AG09319 (cell line): ENCODE results near the gene IQCE.

Experiments used
- DNase-seq: peaks from one replicate; pipeline ENCODE4 v3.0.0-alpha.2; 2010; ENCODE audit warnings: low read depth; ENCODE audit errors: extremely low read depth
- TF ChIP-seq, protein P1 (sequence below): IDR thresholded peaks from 2 replicates; pipeline ENCODE4 v1.5.1; 2011; ENCODE audit warnings: low read depth, mild to moderate bottlenecking, inconsistent platforms, low read length, moderate library complexity

The IQCE gene

DNA sequence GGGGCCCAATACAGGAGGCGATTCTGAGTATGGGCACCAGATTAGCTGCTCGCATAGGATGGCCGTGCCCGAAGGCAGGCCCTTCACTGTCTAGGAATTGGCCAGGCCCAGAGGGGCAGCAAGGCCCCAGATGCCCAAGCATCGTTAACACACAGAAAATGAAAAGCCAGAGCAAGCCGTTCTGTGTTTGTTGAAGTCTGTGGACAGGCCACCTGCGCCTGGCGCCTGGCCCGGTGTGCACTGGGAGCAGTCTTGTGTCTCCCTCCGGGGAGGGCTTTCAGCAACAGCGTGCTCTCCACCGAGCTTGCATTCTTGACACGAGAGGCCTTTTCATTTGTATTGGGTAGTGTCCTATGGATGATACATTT is 38.5 kb downstream of the IQCE start:
- DNase-seq, result no peak
- TF ChIP-seq, protein P1, sequence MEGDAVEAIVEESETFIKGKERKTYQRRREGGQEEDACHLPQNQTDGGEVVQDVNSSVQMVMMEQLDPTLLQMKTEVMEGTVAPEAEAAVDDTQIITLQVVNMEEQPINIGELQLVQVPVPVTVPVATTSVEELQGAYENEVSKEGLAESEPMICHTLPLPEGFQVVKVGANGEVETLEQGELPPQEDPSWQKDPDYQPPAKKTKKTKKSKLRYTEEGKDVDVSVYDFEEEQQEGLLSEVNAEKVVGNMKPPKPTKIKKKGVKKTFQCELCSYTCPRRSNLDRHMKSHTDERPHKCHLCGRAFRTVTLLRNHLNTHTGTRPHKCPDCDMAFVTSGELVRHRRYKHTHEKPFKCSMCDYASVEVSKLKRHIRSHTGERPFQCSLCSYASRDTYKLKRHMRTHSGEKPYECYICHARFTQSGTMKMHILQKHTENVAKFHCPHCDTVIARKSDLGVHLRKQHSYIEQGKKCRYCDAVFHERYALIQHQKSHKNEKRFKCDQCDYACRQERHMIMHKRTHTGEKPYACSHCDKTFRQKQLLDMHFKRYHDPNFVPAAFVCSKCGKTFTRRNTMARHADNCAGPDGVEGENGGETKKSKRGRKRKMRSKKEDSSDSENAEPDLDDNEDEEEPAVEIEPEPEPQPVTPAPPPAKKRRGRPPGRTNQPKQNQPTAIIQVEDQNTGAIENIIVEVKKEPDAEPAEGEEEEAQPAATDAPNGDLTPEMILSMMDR, result no peak

DNA sequence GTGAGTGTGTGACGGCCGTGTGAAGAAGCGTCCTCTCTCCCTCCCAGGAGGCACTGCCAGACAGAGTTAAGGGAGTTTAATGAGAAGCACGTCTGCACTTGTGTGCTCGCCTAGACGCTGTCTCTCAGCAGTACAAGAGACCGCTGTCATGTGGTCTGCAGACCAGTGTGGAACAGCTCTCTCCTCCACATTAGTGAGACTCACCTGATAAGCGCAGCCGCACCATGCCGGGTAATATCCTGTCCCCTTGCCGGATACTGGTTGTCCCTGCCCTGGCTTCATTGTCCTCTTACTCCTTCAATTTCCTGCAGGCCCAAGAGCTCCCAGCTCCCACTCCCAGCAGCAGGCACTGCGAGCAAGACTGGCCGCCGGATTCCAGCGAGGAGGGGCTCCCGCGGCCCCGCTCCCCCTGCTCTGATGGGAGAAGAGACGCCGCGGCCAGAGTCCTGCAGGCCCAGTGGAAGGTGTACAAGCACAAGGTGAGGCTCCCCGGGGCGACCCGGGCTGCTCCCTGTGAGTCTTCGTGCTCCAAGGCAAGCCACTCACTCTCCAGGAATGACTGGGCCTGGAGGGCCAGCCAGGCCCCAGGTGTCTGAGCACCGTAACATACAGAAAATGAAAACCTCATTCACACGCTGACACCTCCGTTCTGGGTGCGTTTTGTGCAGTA is 39.5 kb downstream of the IQCE start:
- TF ChIP-seq, protein P1, result no peak
- DNase-seq, result no peak

DNA sequence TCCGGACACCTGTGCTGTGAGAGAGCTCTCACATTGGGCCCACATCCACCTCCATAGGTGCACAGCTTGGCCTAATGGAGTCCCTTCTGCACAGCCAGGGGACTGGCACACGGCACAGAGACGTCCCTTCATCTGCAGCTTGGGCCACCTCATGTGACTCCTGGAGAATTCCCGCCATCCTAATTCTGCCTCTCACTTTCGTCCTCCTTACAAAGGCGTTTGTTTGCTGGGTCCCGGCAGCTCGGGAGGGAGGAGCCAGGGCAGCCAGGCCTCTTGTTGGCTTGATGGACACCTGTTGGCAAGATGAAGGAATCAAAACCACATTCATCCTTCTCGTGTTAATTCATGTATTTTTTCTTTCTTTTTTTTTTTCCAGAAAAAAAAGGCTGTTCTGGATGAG is 42.3 kb downstream of the IQCE start:
- no peak for DNase-seq
- TF ChIP-seq, protein P1, result no peak

DNA sequence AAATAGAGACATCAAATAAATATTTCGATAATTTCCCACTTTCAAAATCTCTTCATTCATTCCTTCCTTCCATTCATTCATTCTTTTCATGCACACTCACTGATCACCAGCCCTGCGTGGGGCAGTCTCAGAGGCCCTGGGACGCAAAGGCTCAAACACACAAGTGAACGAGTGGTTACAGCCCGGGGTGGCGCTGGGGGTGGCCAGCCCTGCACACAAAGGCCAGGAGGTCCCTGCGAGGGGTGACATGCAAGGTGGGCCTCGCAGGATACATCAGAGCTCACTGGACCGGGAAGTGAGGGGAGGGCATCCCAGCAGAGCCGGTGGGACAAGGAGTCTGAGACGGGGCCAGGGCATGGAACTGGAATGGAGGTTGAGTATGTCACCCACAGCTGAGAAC is 43.1 kb downstream of the IQCE start:
- TF ChIP-seq, protein P1, result no peak
- DNase-seq, result no peak

DNA sequence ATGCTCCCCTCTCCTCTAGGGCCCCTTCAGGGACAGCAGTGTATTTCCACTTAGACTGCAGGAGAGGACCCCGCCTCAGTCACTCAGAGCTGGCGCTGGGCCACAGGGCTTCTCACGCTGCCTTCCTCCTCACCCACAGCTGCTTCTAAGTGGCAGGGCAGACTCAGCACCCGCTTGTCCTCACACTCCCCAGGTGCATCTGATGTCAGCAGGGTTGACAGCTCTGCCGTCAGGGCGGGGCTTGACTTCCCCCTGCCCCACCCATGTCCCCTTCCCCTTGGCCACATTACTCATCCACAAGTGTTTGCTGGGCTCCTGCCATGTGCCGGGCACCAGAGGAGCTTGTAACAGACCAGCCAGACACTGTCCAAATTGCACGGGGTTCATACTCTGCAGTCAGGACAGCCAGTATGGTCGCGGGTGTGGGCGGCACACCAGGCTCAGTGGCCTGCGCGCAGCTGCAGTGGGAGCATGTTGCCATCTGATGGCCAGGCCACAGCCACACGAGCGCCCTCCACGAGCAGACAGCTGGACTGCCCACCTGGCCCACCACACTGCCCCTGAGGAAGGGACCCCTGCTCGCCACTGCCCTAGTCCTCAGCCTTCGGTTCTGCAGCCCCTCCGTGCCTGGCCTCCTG is 43.7 kb downstream of the IQCE start:
- TF ChIP-seq, protein P1, result no peak
- DNase-seq, result no peak

DNA sequence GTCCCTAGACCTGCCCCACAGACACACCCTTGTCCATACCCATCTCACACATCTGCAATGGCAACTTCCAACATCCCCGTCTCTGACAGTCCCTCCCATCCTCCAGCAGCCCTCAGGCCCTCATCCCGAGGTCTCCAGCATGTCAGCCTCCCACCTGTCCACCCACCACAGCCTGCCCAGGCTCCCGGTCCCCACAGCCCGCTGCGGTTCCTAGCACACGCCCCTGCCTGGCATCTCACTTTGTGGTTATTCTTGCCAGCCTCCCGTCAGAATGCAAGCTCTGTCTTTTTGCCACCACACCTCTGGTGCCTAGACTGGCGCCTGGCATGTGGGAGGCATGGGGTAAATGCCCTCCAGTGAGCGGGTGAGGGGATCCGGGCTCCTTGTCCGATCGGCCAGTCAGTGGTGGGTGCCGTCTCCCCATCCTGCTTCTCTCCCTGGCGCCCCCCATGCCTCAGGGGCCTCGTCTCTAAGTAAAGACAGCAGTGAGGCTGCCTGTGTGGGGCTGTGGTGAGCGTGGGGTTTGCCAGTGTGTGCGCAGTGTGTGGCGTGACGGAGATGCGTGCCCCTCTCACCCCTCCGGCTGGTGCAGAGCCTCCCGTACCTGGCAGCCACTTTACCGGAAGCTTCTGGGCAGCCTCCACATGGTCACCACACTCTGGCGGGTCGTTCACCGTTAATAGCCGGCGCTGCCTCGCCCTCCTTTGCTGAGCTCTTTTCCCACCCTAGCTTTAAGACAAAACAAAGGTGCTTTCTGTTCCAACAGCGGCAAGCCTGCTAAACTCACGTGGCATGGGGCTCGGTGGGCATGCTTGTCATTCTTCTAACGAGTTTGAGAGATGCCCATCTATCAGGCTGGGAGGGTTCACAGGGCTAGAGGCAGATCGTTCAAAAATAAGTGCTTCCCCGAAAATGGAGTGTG is 44.5 kb downstream of the IQCE start:
- TF ChIP-seq, protein P1, result no peak
- DNase-seq, result no peak
